Measurements from ENCODE around the gene JMJD7. TPM values are rescaled to one million over a fixed set of nuclear protein-coding genes. Genes with fewer than 3 reads are reported as not detected.

Gene JMJD7
- total RNA-seq, 1 experiment from 2014 or later = 13.2 TPM

DNA sequence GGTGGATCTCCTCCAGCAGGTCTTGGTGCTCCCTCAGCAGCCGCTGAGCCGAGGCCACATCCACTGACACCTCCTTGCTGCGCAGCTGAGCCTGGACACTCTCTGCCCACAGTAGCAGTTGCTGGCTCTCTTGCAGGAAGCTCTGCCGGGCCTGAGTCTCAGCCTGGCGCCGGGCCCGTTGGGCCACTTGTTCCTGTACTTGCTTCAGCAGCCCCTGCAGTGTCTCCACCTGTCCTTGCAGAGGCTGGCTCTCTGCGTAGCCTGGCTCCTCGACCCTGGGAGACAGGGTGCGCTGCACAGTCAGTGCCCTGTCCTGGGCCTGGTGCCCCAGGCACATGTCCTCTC is 50.4 kb downstream of the JMJD7 start:
- H3K27me3 ChIP-seq (ENCODE audit: control insufficient read depth, insufficient read depth, low read length) = no peaks in the 10 kb centered on the region
- intact Hi-C loops (cut with micrococcal nuclease; ENCODE audit: unreplicated experiment) = no loop called here
- in situ Hi-C loops (cut with HindIII; ENCODE audit: low pct_unique_long_range_greater_than_20kb, low sequenced_read_pairs) = no loop called here
- H3K36me3 ChIP-seq (ENCODE audit: control insufficient read depth, insufficient read depth, low read length) = no peaks in the 10 kb centered on the region
- no peaks in the 10 kb centered on the region for H3K9me3 ChIP-seq (ENCODE audit: control insufficient read depth, insufficient read depth, low read depth, low read length)
- H3K4me3 ChIP-seq (ENCODE audit: low read depth in 2 of 2, low read length in 2 of 2) = no peak overlapping the region
- no peak for ATAC-seq
- H3K4me1 ChIP-seq (ENCODE audit: control insufficient read depth, insufficient read depth, low read length) = no peaks in the 10 kb centered on the region
- no peak overlapping the region for H3K27ac ChIP-seq (ENCODE audit: low read length)
- ChIA-PET CTCF (no interaction called here), POLR2A (no interaction called here)
- DNase-seq (ENCODE audit: low read depth, low spot score) = no peak
- TF ChIP-seq SIN3A (IDR thresholded peaks at IDR 0.05; ENCODE audit: borderline replicate concordance, insufficient read depth, low read depth, low read length) (no peak), POLR2AphosphoS5 (IDR thresholded peaks at IDR 0.05; ENCODE audit: low read depth, low read length) (no peak)
- TF ChIP-seq, protein P1, sequence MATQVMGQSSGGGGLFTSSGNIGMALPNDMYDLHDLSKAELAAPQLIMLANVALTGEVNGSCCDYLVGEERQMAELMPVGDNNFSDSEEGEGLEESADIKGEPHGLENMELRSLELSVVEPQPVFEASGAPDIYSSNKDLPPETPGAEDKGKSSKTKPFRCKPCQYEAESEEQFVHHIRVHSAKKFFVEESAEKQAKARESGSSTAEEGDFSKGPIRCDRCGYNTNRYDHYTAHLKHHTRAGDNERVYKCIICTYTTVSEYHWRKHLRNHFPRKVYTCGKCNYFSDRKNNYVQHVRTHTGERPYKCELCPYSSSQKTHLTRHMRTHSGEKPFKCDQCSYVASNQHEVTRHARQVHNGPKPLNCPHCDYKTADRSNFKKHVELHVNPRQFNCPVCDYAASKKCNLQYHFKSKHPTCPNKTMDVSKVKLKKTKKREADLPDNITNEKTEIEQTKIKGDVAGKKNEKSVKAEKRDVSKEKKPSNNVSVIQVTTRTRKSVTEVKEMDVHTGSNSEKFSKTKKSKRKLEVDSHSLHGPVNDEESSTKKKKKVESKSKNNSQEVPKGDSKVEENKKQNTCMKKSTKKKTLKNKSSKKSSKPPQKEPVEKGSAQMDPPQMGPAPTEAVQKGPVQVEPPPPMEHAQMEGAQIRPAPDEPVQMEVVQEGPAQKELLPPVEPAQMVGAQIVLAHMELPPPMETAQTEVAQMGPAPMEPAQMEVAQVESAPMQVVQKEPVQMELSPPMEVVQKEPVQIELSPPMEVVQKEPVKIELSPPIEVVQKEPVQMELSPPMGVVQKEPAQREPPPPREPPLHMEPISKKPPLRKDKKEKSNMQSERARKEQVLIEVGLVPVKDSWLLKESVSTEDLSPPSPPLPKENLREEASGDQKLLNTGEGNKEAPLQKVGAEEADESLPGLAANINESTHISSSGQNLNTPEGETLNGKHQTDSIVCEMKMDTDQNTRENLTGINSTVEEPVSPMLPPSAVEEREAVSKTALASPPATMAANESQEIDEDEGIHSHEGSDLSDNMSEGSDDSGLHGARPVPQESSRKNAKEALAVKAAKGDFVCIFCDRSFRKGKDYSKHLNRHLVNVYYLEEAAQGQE (IDR thresholded peaks at IDR 0.05; ENCODE audit: insufficient read depth in 1 of 2, low read depth in 2 of 2, low read length in 1 of 2) = no peak
- BruUV-seq (replicated peaks) = no TSS peak

DNA sequence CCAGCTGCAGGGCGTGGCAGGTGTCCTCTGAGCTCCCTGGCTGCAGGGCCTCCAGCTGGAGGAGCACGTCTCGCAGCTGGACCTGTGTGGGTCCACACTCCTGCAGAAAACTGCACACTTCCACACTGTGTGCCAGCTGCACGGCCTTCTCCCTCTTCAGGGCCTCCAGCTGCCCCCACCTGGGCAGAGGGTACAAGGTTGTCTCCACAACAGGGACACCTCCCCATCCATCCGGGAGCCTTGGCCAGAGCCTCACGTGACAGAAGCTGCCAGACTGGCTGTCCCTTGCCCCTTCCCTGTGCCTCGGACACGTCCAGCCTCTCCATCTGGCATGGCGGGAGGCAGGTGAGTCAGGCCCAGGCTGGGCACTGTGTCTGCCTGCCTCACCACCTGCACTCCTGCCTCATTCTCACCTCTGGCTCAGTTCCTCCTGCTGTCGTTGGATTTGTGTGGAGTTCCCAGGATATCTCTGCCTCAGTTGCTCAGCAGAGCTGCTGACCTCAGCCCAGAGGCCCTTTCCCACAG is 51.5 kb downstream of the JMJD7 start:
- TF ChIP-seq, protein P2, sequence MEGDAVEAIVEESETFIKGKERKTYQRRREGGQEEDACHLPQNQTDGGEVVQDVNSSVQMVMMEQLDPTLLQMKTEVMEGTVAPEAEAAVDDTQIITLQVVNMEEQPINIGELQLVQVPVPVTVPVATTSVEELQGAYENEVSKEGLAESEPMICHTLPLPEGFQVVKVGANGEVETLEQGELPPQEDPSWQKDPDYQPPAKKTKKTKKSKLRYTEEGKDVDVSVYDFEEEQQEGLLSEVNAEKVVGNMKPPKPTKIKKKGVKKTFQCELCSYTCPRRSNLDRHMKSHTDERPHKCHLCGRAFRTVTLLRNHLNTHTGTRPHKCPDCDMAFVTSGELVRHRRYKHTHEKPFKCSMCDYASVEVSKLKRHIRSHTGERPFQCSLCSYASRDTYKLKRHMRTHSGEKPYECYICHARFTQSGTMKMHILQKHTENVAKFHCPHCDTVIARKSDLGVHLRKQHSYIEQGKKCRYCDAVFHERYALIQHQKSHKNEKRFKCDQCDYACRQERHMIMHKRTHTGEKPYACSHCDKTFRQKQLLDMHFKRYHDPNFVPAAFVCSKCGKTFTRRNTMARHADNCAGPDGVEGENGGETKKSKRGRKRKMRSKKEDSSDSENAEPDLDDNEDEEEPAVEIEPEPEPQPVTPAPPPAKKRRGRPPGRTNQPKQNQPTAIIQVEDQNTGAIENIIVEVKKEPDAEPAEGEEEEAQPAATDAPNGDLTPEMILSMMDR (IDR thresholded peaks at IDR 0.05) = no peak
- TF ChIP-seq TCF7L2 (IDR thresholded peaks at IDR 0.05; ENCODE audit: low read depth, low read length) (no peak), POLR2AphosphoS5 (IDR thresholded peaks at IDR 0.05; ENCODE audit: low read depth, low read length) (no peak), SIN3A (IDR thresholded peaks at IDR 0.05; ENCODE audit: borderline replicate concordance, insufficient read depth, low read depth, low read length) (no peak)
- TF ChIP-seq, protein P1 (IDR thresholded peaks at IDR 0.05; ENCODE audit: insufficient read depth in 1 of 2, low read depth in 2 of 2, low read length in 1 of 2) = no peak
- Histone ChIP-seq H3K27ac (ENCODE audit: low read length) (no peak overlapping the region), H3K27me3 (ENCODE audit: control insufficient read depth, insufficient read depth, low read length) (no peaks in the 10 kb centered on the region), H3K9me3 (ENCODE audit: control insufficient read depth, insufficient read depth, low read depth, low read length) (no peaks in the 10 kb centered on the region), H3K4me1 (ENCODE audit: control insufficient read depth, insufficient read depth, low read length) (no peaks in the 10 kb centered on the region), H3K4me3 (ENCODE audit: low read depth in 2 of 2, low read length in 2 of 2) (no peak overlapping the region), H3K36me3 (ENCODE audit: control insufficient read depth, insufficient read depth, low read length) (no peaks in the 10 kb centered on the region)
- in situ Hi-C loops (cut with HindIII; ENCODE audit: low pct_unique_long_range_greater_than_20kb, low sequenced_read_pairs) (no loop called here), intact Hi-C loops (cut with micrococcal nuclease; ENCODE audit: unreplicated experiment) (no loop called here)
- no TSS peak for BruUV-seq (replicated peaks)
- ATAC-seq (no peak), DNase-seq (ENCODE audit: low read depth, low spot score) (no peak)
- CTCF ChIA-PET = no interaction called here
- POLR2A ChIA-PET = no interaction called here
